HepG2 (cell line): Measurements from ENCODE around the gene RGS14. TPM values are rescaled to one million over a fixed set of nuclear protein-coding genes. Genes with fewer than 3 reads are reported as not detected.

Source experiments
- BCL3 ChIP-seq: sonication (generic); formaldehyde crosslinking; IDR thresholded peaks from 2 replicates; pipeline ENCODE4 v1.5.1; 2020; ENCODE audit warnings: mild to moderate bottlenecking, missing genetic modification reagents, moderate library complexity
- IRF2 ChIP-seq: IDR thresholded peaks from 2 replicates; pipeline ENCODE4 v1.6.1; 2018; ENCODE audit warnings: missing genetic modification reagents, missing compliant biosample characterization
- PRDM4 ChIP-seq: sonication (generic); formaldehyde crosslinking; IDR thresholded peaks from 2 replicates; pipeline ENCODE4 v1.9.0; 2021; ENCODE audit warnings: missing genetic modification reagents, borderline replicate concordance
- SMARCC2 ChIP-seq: fragments of 450-650 bp; IDR thresholded peaks from 2 replicates; pipeline ENCODE4 v1.6.1; 2017; ENCODE audit warnings: antibody characterized with exemption, mild to moderate bottlenecking
- SPEN ChIP-seq: sonication (generic); formaldehyde crosslinking; IDR thresholded peaks from 2 replicates; pipeline ENCODE4 v1.5.1; 2020; ENCODE audit warnings: low read depth, mild to moderate bottlenecking, missing genetic modification reagents
- TCF12 ChIP-seq, 2 experiments: fragments of 450-650 bp in 1 of 2; sonication (generic) in 1 of 2; formaldehyde crosslinking in 1 of 2; IDR thresholded peaks; 2 replicates each; pipeline versions ENCODE4 v1.6.1 to v1.8.0; 2017 to 2022; ENCODE audit warnings: antibody characterized with exemption in 1 of 2, mild to moderate bottlenecking in 1 of 2, missing genetic modification reagents in 1 of 2, moderate library complexity in 1 of 2
- ZBTB44 ChIP-seq: sonication (generic); formaldehyde crosslinking; IDR thresholded peaks from 2 replicates; pipeline ENCODE4 v1.4.0; 2020; ENCODE audit warnings: missing genetic modification reagents
- ZNF280D ChIP-seq: sonication (generic); formaldehyde crosslinking; IDR thresholded peaks from 2 replicates; pipeline ENCODE4 v1.5.1; 2020; ENCODE audit warnings: mild to moderate bottlenecking, missing genetic modification reagents
- ZNF558 ChIP-seq: sonication (generic); formaldehyde crosslinking; IDR thresholded peaks from 2 replicates; pipeline ENCODE4 v1.9.0; 2022; ENCODE audit warnings: mild to moderate bottlenecking, missing genetic modification reagents, borderline replicate concordance
- ZNF574 ChIP-seq: sonication (generic); formaldehyde crosslinking; IDR thresholded peaks from 2 replicates; pipeline ENCODE4 v1.4.0; 2020; ENCODE audit warnings: missing genetic modification reagents
- ZSCAN12 ChIP-seq: sonication (generic); formaldehyde crosslinking; IDR thresholded peaks from 2 replicates; pipeline ENCODE4 v1.9.0; 2021; ENCODE audit warnings: mild to moderate bottlenecking, missing genetic modification reagents
- polyA plus RNA-seq, 8 experiments: library from polyadenylated mRNA; depleted of rRNA in 3 of 8; stranded (reverse) in 7 of 8; unstranded in 1 of 8; fragments of >200 nt; fragmentation: Illumina TruSeq in 4 of 8; extraction: Trizol in 4 of 8; gene quantifications; 2 replicates each; pipeline versions ENCODE4 v1.2.1 to v1.2.3, GENCODE V29; 2011 to 2016; ENCODE audit warnings: low read depth in 4 of 8, missing spikeins in 1 of 8, mixed read lengths in 1 of 8; ENCODE audit not compliant: insufficient read depth in 1 of 8
- total RNA-seq, 5 experiments: library from RNA; depleted of rRNA; stranded (reverse); fragments of >200 nt; fragmentation: Illumina TruSeq; extraction: Trizol; gene quantifications; 2 replicates each; pipeline ENCODE4 v1.2.3, GENCODE V29; 2016; ENCODE audit warnings: low read depth in 1 of 5

The RGS14 gene
- total and polyA plus RNA-seq, 2 of the 13 experiments (the other 11 are each of a cell fraction or from before 2014, with no cell fraction given), result 11.1 to 17.2 TPM

- TF ChIP-seq BCL3 (CRISPR knock-in tag), result peak; percentile 78
- no peak for TF ChIP-seq SMARCC2
- TF ChIP-seq ZSCAN12 (CRISPR knock-in tag), result peak; percentile 85; the same call in 1 of the 2 replicates
- peak; percentile 45; the same call in 1 of the 2 replicates for TF ChIP-seq ZNF280D (CRISPR knock-in tag)
- peak; percentile 27; the same call in 1 of the 2 replicates for TF ChIP-seq IRF2
- TF ChIP-seq SPEN (CRISPR knock-in tag), result peak; percentile 34; the same call in 1 of the 2 replicates
- peak; percentile 58; the same call in 1 of the 2 replicates for TF ChIP-seq ZNF558 (CRISPR knock-in tag)
- TF ChIP-seq ZBTB44 (CRISPR knock-in tag), result 0 out of 2 replicates have a peak, but pooled peaks have one; percentile 8
- peak; percentile 80 for TF ChIP-seq ZNF574 (CRISPR knock-in tag)
- no peak for TF ChIP-seq PRDM4 (CRISPR knock-in tag)
- no peak for TF ChIP-seq TCF12 (IDR thresholded peaks at IDR 0.05)
- peak; percentile 74; the same call in 1 of the 2 replicates for TF ChIP-seq TCF12 (CRISPR knock-in tag; IDR thresholded peaks at IDR 0.05)
These were observed 21.5 kb downstream of the RGS14 start (continued) for GRCh38 chr5:177378884-177379883.
